Upper lobe of left lung (tissue), 6 donors: Measurements from ENCODE around the gene DLGAP5. TPM values are rescaled to one million over a fixed set of nuclear protein-coding genes. Genes with fewer than 3 reads are reported as not detected.

ENCODE experiments used
- ATAC-seq, 2 donors: fragments of 200-7000 bp; cut with Tn5 transposase; one replicate each; pipeline ENCODE4 v1.9.1; 2022; ENCODE audit warnings: mild to moderate bottlenecking in 2 of 2, moderate library complexity in 2 of 2; ENCODE audit not compliant: low FRiP score in 2 of 2
- DNase-seq, 2 donors: peaks; one replicate each; pipeline ENCODE4 v3.0.0-alpha.2; 2019 to 2020
- H3K27ac ChIP-seq, 4 donors: fragments of 200-600 bp; sonication (generic); one replicate each; pipeline ENCODE4 v1.5.1; 2016 to 2019
- H3K27me3 ChIP-seq, 4 donors: fragments of 200-600 bp; sonication (generic); one replicate each; pipeline ENCODE4 v1.5.1; 2017 to 2019
- H3K36me3 ChIP-seq, 4 donors: fragments of 200-600 bp; sonication (generic); one replicate each; pipeline ENCODE4 v1.5.1; 2016 to 2019
- H3K4me1 ChIP-seq, 4 donors: fragments of 200-600 bp; sonication (generic); one replicate each; pipeline ENCODE4 v1.5.1; 2018 to 2019
- H3K4me3 ChIP-seq, 4 donors: fragments of 200-600 bp; sonication (generic); one replicate each; pipeline ENCODE4 v1.5.1; 2017 to 2019; ENCODE audit warnings: mild to moderate bottlenecking in 2 of 4, moderate library complexity in 1 of 4
- H3K9me3 ChIP-seq, 4 donors: fragments of 200-600 bp; sonication (generic); one replicate each; pipeline ENCODE4 v1.5.1; 2018 to 2019
- EP300 ChIP-seq, 4 donors: sonication (generic); formaldehyde crosslinking; IDR thresholded peaks; one replicate each; pipeline ENCODE4 v1.5.1; 2017; ENCODE audit warnings: antibody characterized with exemption in 4 of 4, control low read depth in 2 of 4
- POLR2A ChIP-seq, 4 donors: fragments of 450-650 bp; IDR thresholded peaks; one replicate each; pipeline ENCODE4 v1.5.1; 2016 to 2017; ENCODE audit warnings: antibody characterized with exemption in 4 of 4, mild to moderate bottlenecking in 2 of 4
- POLR2AphosphoS5 ChIP-seq, 2 donors: sonication (generic); formaldehyde crosslinking; IDR thresholded peaks; one replicate each; pipeline ENCODE4 v1.5.1; 2017; ENCODE audit warnings: antibody characterized with exemption in 2 of 2
- WGBS, 2 donors: methylation state at CpG; one replicate each; pipeline ENCODE4 v1.1.5; 2017 to 2018; 5-methylcytosine and 5-hydroxymethylcytosine counted together
- total RNA-seq, 6 donors: library from RNA; depleted of rRNA in 4 of 6; stranded (reverse); fragments of >200 nt in 4 of 6; gene quantifications; one replicate each; pipeline versions ENCODE4 v1.1.0 to v1.2.1, GENCODE V29; 2016 to 2021
- TF ChIP-seq, protein P1 (sequence below), 6 experiments: fragments of 450-650 bp in 4 of 6; fragments of 200-600 bp in 2 of 6; sonication (generic) in 2 of 6; IDR thresholded peaks; one replicate each; pipeline ENCODE4 v1.5.1; 2016 to 2019; ENCODE audit warnings: antibody characterized with exemption in 6 of 6
- donor health status: DM: no; HTN: no; CAD: no; lungs with moderate emphysema.
- donor health status: DM: no; HTN: yes; CAD: no; lungs with severe emphysema.

Gene DLGAP5
- total RNA-seq, 6 donors from 2014 or later = 0.39 to 1.6 (median 0.87) TPM; not detected in 2

DNA sequence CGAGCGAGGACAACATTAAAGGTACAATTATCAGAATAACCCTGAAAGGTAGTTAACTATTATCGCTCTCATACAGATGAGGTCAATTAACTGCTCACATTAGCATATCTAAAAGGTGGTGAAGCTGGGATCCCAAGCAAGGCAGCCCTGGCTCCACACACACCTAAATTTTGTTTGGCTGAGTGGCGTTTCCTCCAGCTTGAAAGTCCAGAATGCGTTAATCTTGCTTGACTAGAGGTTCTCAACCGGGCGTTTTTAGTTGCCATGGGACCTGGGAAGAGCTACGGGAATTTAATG is 531 bp downstream of the DLGAP5 start:
- 8 to 10% methylated on average over 8 of the region's 8 CpGs for WGBS, 2 donors
- H3K4me1 ChIP-seq = peaks cover 5 to 11% (median 6%) of the 10 kb centered on the region in 4 donors
- no peaks in the 10 kb centered on the region for H3K9me3 ChIP-seq
- no peak overlapping the region for H3K27ac ChIP-seq
- no peak for ATAC-seq
- TF ChIP-seq EP300 (IDR thresholded peaks at IDR 0.05) (no peak), POLR2A (IDR thresholded peaks at IDR 0.05) (no peak)
- TF ChIP-seq, protein P1, sequence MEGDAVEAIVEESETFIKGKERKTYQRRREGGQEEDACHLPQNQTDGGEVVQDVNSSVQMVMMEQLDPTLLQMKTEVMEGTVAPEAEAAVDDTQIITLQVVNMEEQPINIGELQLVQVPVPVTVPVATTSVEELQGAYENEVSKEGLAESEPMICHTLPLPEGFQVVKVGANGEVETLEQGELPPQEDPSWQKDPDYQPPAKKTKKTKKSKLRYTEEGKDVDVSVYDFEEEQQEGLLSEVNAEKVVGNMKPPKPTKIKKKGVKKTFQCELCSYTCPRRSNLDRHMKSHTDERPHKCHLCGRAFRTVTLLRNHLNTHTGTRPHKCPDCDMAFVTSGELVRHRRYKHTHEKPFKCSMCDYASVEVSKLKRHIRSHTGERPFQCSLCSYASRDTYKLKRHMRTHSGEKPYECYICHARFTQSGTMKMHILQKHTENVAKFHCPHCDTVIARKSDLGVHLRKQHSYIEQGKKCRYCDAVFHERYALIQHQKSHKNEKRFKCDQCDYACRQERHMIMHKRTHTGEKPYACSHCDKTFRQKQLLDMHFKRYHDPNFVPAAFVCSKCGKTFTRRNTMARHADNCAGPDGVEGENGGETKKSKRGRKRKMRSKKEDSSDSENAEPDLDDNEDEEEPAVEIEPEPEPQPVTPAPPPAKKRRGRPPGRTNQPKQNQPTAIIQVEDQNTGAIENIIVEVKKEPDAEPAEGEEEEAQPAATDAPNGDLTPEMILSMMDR (IDR thresholded peaks at IDR 0.05) = no peak
- H3K36me3 ChIP-seq = no peaks in the 10 kb centered on the region
- DNase-seq = no peak
- no peaks in the 10 kb centered on the region for H3K27me3 ChIP-seq
- peak overlapping the region in 3 of 4 donors; percentile 47 to 67 (median 59) for H3K4me3 ChIP-seq

DNA sequence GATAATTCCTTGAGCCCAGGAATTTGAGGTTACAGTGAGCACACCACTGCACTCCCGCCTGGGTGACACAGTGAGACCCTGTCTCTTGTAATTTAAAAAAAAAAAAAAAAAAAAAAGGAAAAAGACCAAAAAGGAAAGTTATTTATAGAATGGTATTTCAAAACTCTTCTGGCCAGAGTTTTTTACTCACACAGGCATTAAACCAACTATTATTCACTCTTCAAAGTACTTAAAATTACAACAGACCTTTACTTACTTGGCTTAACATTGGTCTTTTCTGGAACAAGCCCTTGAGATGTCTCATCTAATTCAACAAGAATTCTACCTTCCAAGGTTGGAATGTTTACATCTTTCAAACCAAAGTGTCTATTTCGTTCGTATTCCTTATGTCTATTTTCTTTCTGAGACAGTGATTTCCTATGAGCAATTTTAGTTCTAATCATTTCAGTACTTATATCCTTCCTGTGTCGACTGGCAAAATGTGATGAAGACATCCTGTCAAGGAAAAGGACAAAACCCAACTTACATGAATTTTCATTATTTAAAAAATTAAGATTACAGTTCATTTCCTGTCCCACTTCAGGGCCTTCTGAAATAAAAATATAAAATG is 2.6 kb downstream of the DLGAP5 start:
- ATAC-seq (no peak), DNase-seq (no peak)
- H3K27me3 ChIP-seq = no peaks in the 10 kb centered on the region
- no peak overlapping the region for H3K4me3 ChIP-seq
- no peaks in the 10 kb centered on the region for H3K9me3 ChIP-seq
- WGBS, 2 donors = 68 to 72% methylated on average over 4 of the region's 4 CpGs
- no peaks in the 10 kb centered on the region for H3K36me3 ChIP-seq
- H3K27ac ChIP-seq = no peak overlapping the region
- TF ChIP-seq, protein P1 (IDR thresholded peaks at IDR 0.05) = no peak
- no peak for TF ChIP-seq POLR2AphosphoS5 (IDR thresholded peaks at IDR 0.05)
- TF ChIP-seq EP300 (IDR thresholded peaks at IDR 0.05) = no peak
- TF ChIP-seq POLR2A (IDR thresholded peaks at IDR 0.05) = no peak
- H3K4me1 ChIP-seq = peaks cover 5 to 11% (median 6%) of the 10 kb centered on the region in 4 donors

DNA sequence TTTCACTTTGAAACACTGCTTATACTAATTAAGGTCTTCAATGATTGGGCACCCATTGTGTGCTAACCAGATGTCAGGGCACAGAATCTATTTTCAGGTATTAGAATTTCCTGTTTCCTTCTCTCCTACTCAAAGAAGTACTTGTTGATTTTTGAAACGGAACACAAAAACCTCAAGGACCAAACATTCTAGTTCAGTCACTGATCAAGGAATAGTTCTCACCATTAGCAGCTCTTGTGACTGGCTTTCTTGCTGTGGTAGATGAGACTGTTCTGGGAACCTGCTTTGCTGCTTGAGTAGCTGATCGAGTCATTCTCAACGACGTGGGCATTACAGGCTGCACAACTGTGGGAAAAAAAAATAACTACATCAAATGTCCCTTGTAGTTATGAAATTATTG is 11.0 kb downstream of the DLGAP5 start:
- Histone ChIP-seq H3K27ac (no peak overlapping the region), H3K27me3 (no peaks in the 10 kb centered on the region), H3K9me3 (no peaks in the 10 kb centered on the region), H3K4me1 (no peaks in the 10 kb centered on the region), H3K36me3 (no peaks in the 10 kb centered on the region), H3K4me3 (no peak overlapping the region)
- 17 to 28% methylated on average over 4 of the region's 4 CpGs for WGBS, 2 donors
- no peak for ATAC-seq
- no peak for TF ChIP-seq EP300 (IDR thresholded peaks at IDR 0.05)
- no peak for TF ChIP-seq POLR2AphosphoS5 (IDR thresholded peaks at IDR 0.05)
- TF ChIP-seq, protein P1 (IDR thresholded peaks at IDR 0.05) = no peak
- TF ChIP-seq POLR2A (IDR thresholded peaks at IDR 0.05) = no peak
- DNase-seq = no peak

DNA sequence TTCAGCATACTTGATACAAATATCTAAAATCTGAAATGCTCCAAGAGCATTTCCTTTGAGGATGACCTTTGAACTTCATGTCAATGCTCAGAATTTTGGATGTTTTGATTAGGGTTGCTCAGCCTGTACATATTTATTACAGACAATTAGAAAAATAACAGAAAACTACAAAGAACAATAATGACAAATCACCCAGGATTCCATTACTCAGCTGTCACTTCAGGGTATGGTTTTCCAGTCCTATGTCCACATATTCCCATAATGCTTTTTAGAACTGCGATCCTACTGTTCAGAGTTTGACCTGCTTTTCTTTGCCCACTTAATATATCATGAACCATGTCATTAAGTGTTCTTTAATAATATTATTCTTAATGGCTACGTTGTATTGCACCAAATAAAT is 11.4 kb downstream of the DLGAP5 start:
- TF ChIP-seq EP300 (IDR thresholded peaks at IDR 0.05) (no peak), POLR2A (IDR thresholded peaks at IDR 0.05) (no peak), POLR2AphosphoS5 (IDR thresholded peaks at IDR 0.05) (no peak)
- TF ChIP-seq, protein P1 (IDR thresholded peaks at IDR 0.05) = no peak
- Histone ChIP-seq H3K27ac (no peak overlapping the region), H3K4me3 (no peak overlapping the region), H3K36me3 (no peaks in the 10 kb centered on the region), H3K4me1 (no peaks in the 10 kb centered on the region), H3K27me3 (no peaks in the 10 kb centered on the region), H3K9me3 (no peaks in the 10 kb centered on the region)
- WGBS, 2 donors = 61 to 73% methylated on average over 2 of the region's 2 CpGs
- ATAC-seq = no peak
- DNase-seq = no peak

DNA sequence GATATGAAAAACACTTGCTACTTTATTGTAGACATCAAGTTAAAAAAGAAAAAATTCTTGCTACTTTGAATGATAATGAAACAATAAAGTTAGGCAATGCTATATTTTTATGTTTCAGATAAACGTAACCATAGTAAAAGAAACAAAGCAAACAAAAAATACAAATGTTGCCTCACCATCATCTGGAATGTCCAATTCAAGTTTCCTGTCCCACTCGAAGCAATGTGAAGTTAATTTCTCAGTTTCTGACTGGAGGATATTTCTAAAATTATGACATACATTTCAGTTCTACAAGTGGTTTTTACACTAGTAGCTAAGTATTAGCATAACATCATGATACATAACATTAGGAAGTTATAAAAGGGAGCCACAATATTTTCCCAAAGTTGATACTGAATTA is 20.9 kb downstream of the DLGAP5 start:
- 52 to 62% methylated on average over 2 of the region's 2 CpGs for WGBS, 2 donors
- TF ChIP-seq POLR2AphosphoS5 (IDR thresholded peaks at IDR 0.05) (no peak), EP300 (IDR thresholded peaks at IDR 0.05) (no peak), POLR2A (IDR thresholded peaks at IDR 0.05) (no peak)
- TF ChIP-seq, protein P1 (IDR thresholded peaks at IDR 0.05) = no peak
- no peak for ATAC-seq

More for the DNA sequence above, 20.9 kb downstream of the DLGAP5 start:
- H3K4me1 ChIP-seq = no peaks in the 10 kb centered on the region
- no peaks in the 10 kb centered on the region for H3K36me3 ChIP-seq
- H3K9me3 ChIP-seq = no peaks in the 10 kb centered on the region
- no peaks in the 10 kb centered on the region for H3K27me3 ChIP-seq
- DNase-seq = no peak
- no peak overlapping the region for H3K27ac ChIP-seq
- no peak overlapping the region for H3K4me3 ChIP-seq
